Spinal cord (tissue), 10 donors: ENCODE results near the gene FAAP100. TPM values are rescaled to one million over a fixed set of nuclear protein-coding genes. Genes with fewer than 3 reads are reported as not detected.

Experiments
- DNase-seq, 6 donors: peaks; one replicate each; pipeline versions ENCODE4 v3.0.0 to v3.0.0-alpha.2; 2013 to 2015; ENCODE audit warnings: low spot score in 6 of 6, low read depth in 4 of 6
- H3K27ac ChIP-seq: one replicate; pipeline ENCODE4 v1.5.1; 2013; ENCODE audit warnings: low read depth, low read length, control low read depth
- H3K27me3 ChIP-seq: one replicate; pipeline ENCODE4 v1.6.1; 2013; ENCODE audit warnings: low read length; ENCODE audit not compliant: control insufficient read depth, insufficient read depth
- H3K36me3 ChIP-seq: one replicate; pipeline ENCODE4 v1.6.1; 2013; ENCODE audit warnings: low read length; ENCODE audit not compliant: control insufficient read depth, insufficient read depth
- H3K4me1 ChIP-seq: one replicate; pipeline ENCODE4 v1.6.1; 2013; ENCODE audit warnings: low read length; ENCODE audit not compliant: control insufficient read depth, insufficient read depth
- H3K4me3 ChIP-seq: one replicate; pipeline ENCODE4 v1.5.1; 2013; ENCODE audit warnings: low read depth, low read length, control low read depth
- H3K9me3 ChIP-seq: one replicate; pipeline ENCODE4 v1.6.1; 2013; ENCODE audit warnings: low read length; ENCODE audit not compliant: control insufficient read depth, insufficient read depth
- WGBS: methylation state at CpG from one replicate; pipeline ENCODE4 v1.1.5; 2013; ENCODE audit warnings: missing lambda C conversion rate; ENCODE audit not compliant: insufficient coverage; 5-methylcytosine and 5-hydroxymethylcytosine counted together
- polyA plus RNA-seq, 2 donors: library from polyadenylated mRNA; unstranded; fragments of 120-200 nt; gene quantifications; one replicate each; pipeline ENCODE4 v1.2.1, GENCODE V29; 2013; ENCODE audit not compliant: insufficient read length in 2 of 2
- total RNA-seq, 2 donors: library from RNA; depleted of rRNA in 1 of 2; stranded (reverse); fragments of 120-200 nt in 1 of 2; fragments of >200 nt in 1 of 2; gene quantifications; one replicate each; pipeline versions ENCODE4 v1.2.3 to v1.2.4, GENCODE V29; 2013 to 2014
- donor health status: healthy.

The FAAP100 gene
- total and polyA plus RNA-seq, 4 donors, result 16.9 to 70.9 (median 39.2) TPM

- Histone ChIP-seq H3K4me3 (peak overlapping the region; percentile 78), H3K36me3 (peaks cover 34% of the 10 kb centered on the region), H3K27ac (peak overlapping the region; percentile 99), H3K9me3 (no peaks in the 10 kb centered on the region), H3K27me3 (peaks cover 20% of the 10 kb centered on the region), H3K4me1 (peaks cover 57% of the 10 kb centered on the region)
- under 1% methylated on average over 81 of the region's 82 CpGs for WGBS
- peak in 2 of 6 donors; percentile 83 to 86 for DNase-seq
Measured at GRCh38 chr17:81514739-81515529, 37.2 kb downstream of the FAAP100 start.

DNA sequence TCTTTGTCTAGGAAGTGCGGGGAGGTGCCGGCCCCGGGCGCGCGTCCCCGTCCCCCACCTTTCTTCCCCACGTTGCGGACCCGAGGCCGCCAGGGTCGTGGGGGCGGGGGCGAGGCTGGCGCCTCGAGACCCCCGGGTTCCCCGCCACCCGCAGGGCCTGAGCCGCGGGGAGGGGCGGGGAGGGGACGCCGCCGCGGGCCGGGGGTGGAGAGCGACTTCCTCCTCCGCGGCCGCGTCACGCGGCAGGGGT lies 37.7 kb downstream of the FAAP100 start:
- peak overlapping the region; percentile 99 for H3K27ac ChIP-seq
- DNase-seq, result no peak
- H3K9me3 ChIP-seq, result no peaks in the 10 kb centered on the region
- peaks cover 15% of the 10 kb centered on the region for H3K27me3 ChIP-seq
- peaks cover 38% of the 10 kb centered on the region for H3K36me3 ChIP-seq
- peak overlapping the region; percentile 73 for H3K4me3 ChIP-seq
- peaks cover 53% of the 10 kb centered on the region for H3K4me1 ChIP-seq
- WGBS, result 0% methylated on average over 34 of the region's 34 CpGs

- peaks cover 10% of the 10 kb centered on the region for H3K27me3 ChIP-seq
- no peaks in the 10 kb centered on the region for H3K9me3 ChIP-seq
- peak overlapping the region; percentile 99 for H3K27ac ChIP-seq
- WGBS, result 2% methylated on average over 64 of the region's 64 CpGs
- DNase-seq, result peak in 2 of 6 donors; percentile 83 to 85
- peaks cover 54% of the 10 kb centered on the region for H3K4me1 ChIP-seq
- peak overlapping the region; percentile 73 for H3K4me3 ChIP-seq
- H3K36me3 ChIP-seq, result peaks cover 42% of the 10 kb centered on the region
Measured at GRCh38 chr17:81513753-81514488, 38.2 kb downstream of the FAAP100 start.

GRCh38 chr17:81513372-81513752 lies 38.8 kb downstream of the FAAP100 start:
- peaks cover 55% of the 10 kb centered on the region for H3K4me1 ChIP-seq
- 0% methylated on average over 20 of the region's 23 CpGs for WGBS
- DNase-seq, result peak in 2 of 6 donors; percentile 86 to 87

GRCh38 chr17:81512562-81513371 lies 39.4 kb downstream of the FAAP100 start, which contains the start of gene ACTG1:
TSS of gene ACTG1 (minus strand) at chr17:81512799. CDS start at chr17:81512354, 445 bp downstream.
- peak in 5 of 6 donors; percentile 85 to 98 (median 90) for DNase-seq
- Histone ChIP-seq H3K4me3 (peak within 1 kb of the TSS; percentile 86), H3K4me1 (peaks cover 54% of the 10 kb centered on the region), H3K36me3 (peaks cover 51% of the 10 kb centered on the region), H3K27ac (peak within 1 kb of the TSS; percentile 99), H3K27me3 (no peaks in the 10 kb centered on the region), H3K9me3 (no peaks in the 10 kb centered on the region)
- WGBS, result under 1% methylated on average over 111 of the region's 111 CpGs

More at GRCh38 chr17:81513372-81513752, 38.8 kb downstream of the FAAP100 start:
- Histone ChIP-seq H3K27me3 (peaks cover 5% of the 10 kb centered on the region), H3K36me3 (peaks cover 48% of the 10 kb centered on the region), H3K27ac (peak overlapping the region; percentile 99), H3K9me3 (no peaks in the 10 kb centered on the region), H3K4me3 (peak overlapping the region; percentile 73)

DNA sequence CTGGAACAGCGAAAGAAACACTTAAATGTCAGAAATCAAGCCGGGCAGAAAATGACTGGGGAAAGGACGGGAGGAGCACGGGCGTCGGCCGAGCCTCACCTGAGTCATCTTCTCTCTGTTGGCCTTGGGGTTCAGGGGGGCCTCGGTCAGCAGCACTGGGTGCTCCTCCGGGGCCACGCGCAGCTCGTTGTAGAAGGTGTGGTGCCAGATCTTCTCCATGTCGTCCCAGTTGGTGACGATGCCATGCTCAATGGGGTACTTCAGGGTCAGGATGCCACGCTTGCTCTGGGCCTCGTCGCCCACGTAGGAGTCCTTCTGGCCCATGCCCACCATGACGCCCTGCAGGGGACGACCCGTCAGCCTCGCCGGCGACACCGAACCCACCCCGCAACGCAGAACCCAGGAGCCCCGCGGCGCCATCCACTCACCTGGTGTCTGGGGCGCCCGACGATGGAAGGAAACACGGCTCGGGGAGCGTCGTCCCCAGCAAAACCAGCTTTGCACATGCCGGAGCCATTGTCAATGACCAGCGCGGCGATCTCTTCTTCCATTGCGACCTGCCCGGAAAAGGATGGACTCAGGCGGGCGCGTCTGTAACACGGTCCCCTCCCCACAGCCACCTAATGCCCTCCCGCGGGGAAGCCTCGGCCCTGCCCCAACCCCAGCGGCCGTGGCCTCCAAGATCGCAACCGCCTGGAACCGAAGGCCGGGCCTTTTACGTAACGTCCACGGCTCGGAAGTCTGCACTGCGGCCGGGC lies 40.2 kb downstream of the FAAP100 start:
- DNase-seq, result peak in 1 of 6 donors; percentile 27

DNA sequence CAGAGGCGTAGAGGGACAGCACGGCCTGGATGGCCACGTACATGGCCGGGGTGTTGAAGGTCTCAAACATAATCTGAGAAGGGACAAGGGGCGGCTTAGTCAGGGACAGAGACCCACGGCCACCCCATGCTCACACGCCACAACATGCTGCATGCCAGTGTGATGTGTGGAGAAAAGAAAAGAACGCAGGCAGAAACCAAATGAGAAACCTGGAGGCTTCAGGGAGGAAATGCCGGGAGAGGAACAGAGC lies 40.7 kb downstream of the FAAP100 start:
- Histone ChIP-seq H3K27ac (peak overlapping the region; percentile 88), H3K4me3 (peak overlapping the region; percentile 86), H3K36me3 (peaks cover 42% of the 10 kb centered on the region), H3K4me1 (peaks cover 45% of the 10 kb centered on the region), H3K9me3 (no peaks in the 10 kb centered on the region), H3K27me3 (no peaks in the 10 kb centered on the region)
- 0% methylated on average over 4 of the region's 9 CpGs for WGBS
- peak in 1 of 6 donors; percentile 45 for DNase-seq

More for the DNA sequence above, 40.2 kb downstream of the FAAP100 start:
- Histone ChIP-seq H3K4me3 (peak overlapping the region; percentile 86), H3K36me3 (peaks cover 46% of the 10 kb centered on the region), H3K27ac (peak overlapping the region; percentile 88), H3K27me3 (no peaks in the 10 kb centered on the region), H3K9me3 (no peaks in the 10 kb centered on the region), H3K4me1 (peaks cover 49% of the 10 kb centered on the region)
- under 1% methylated on average over 62 of the region's 62 CpGs for WGBS

- Histone ChIP-seq H3K4me3 (peak overlapping the region; percentile 86), H3K9me3 (no peaks in the 10 kb centered on the region), H3K4me1 (peaks cover 41% of the 10 kb centered on the region), H3K27me3 (no peaks in the 10 kb centered on the region), H3K36me3 (peaks cover 41% of the 10 kb centered on the region), H3K27ac (peak overlapping the region; percentile 1)
- DNase-seq, result no peak
- under 1% methylated on average over 48 of the region's 48 CpGs for WGBS
Measured at GRCh38 chr17:81510785-81511553, 41.2 kb downstream of the FAAP100 start.
